Stimulated activated CD4-positive, alpha-beta T cell treated with anti-CD3 and anti-CD28 coated beads, Interleukin-2, amount 100 ng/mL, for 48 hours (primary cell): ENCODE results near the gene TCERG1L.
"Not testable (repeated sequence)": the region's sequence is repeated elsewhere in the genome, so short reads cannot be mapped to it uniquely, and the experiment has no call there.

Experiments
- DNase-seq, 2 donors: peaks; one replicate each; pipeline ENCODE4 v3.0.0-alpha.2; 2020

The TCERG1L gene

GRCh38 chr10:131311661-131312477 lies at the start of gene TCERG1L:
TCERG1L (minus strand) TSS chr10:131311721; CDS start chr10:131311635, 86 bp downstream.
- DNase-seq = no peak

DNA sequence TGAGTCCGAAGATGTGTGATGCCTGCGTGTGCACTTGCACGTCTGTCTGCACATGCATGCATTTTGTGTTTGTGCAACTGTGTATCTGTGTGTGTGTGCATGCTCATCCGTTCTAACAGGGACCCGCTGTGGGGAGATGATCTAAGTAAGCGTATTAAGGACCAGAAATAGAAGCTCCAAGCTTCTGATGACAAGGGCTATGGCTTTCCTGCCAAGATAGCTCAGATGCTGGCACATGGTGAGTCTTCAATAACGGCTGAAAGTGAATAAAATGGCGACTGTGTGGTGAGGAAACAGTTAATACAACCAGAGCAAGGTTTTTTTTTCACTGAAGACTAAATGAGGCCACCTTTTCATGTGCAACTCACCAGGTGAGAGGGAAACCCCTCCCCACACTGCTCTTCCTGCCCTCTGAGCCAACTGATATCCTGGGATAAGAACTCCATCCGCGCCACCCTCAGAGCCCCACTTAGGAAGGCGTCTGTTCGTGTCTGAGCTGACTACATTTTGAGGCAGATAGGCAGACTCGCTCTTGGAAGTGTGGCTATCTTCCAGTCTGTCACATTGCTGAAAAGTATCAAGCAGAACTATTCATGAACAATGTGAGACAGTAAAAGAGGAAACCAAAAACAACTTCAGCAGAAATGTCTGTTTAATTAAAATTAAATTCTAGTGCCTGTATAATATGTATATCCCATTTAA lies 47.4 kb upstream of the TCERG1L start:
- no peak for DNase-seq

DNA sequence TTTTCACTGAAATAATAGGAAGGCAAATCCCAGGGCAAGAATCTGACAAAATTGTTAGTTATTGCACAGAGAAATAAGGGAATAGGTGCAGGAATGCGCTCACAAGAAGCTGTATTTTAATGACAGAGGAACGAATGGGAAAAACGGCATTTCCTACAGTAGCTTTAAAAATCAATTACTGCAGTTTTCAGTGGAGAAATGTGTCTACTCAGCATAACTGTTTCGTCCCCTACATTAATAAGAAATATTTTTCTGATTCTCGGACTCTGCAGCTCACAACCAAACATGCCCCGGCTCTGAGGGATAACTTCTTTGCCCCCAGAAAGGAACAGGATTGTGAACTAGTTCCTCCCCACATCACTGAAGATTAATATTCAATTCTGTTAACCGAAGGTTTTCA lies 44.9 kb upstream of the TCERG1L start:
- no peak for DNase-seq

DNA sequence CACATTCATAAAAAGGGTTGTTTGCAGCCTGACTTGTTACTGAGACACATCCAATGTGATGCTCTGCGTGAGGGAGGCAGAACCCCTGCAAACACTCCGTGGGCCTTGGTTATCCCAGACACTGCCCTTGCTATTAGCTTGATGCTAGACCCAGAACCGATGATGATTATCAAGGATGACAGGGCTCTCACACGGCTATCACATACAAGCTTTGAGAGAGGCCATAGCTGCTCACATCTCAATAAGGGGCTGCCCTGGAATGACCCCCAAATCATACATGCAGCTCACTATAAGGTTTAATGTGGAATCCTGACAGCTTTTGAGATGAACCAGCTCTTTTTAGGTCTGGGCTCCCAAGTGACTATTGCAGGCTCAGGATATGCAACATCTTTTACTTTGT lies 44.4 kb upstream of the TCERG1L start:
- no peak for DNase-seq

- no peak for DNase-seq
Measured at GRCh38 chr10:131355056-131355455, 43.5 kb upstream of the TCERG1L start.

- no peak for DNase-seq
Measured at GRCh38 chr10:131354380-131354779, 42.9 kb upstream of the TCERG1L start.

DNA sequence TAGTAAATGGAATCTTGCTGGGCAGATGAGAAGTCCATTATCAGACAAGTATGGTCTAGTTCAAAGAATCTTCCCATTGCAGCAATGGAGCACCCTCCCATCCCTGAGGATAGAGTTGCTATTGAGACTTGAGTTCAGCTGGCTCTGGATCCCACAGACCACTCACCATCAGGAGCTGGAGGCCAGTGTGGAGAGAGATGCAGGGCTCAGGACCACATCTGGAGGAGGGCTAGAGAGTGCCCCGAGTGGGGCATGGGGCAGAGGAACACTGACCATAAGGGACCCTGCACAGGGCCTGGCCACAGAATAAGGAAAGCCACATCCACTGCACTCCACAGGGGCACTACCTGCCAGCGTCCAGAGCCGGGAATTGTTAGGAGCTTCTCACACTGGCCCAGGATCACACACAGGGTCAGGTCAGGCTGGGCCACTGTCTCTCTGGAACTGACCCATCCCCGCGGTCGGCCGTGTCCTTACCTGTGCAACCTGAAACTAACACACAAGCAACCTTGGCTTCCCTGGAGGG lies 41.3 kb upstream of the TCERG1L start:
- DNase-seq = no peak

- DNase-seq = no peak
Measured at GRCh38 chr10:131350660-131351059, 39.1 kb upstream of the TCERG1L start.

GRCh38 chr10:131350245-131350644 lies 38.7 kb upstream of the TCERG1L start:
- DNase-seq = no peak

DNA sequence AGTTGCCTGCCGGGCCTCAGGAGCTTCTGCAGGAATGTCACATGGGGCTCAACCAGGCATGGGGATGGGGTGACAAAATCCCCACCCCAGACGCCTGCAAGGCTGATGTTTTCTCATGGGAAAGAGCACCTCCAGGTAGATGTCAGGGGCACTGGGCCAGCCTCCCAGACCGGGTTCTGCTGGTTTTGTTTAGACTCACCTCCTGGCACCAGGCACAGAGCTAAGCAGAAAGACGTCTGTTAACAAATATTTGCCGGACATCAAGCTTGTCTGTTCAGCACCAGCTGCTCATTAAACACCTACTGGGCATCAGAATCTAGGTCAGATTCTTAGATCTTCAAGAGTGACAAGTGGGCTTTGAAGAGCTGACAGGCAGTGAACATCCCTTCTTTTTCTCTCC lies 34.9 kb upstream of the TCERG1L start:
- no peak for DNase-seq

DNA sequence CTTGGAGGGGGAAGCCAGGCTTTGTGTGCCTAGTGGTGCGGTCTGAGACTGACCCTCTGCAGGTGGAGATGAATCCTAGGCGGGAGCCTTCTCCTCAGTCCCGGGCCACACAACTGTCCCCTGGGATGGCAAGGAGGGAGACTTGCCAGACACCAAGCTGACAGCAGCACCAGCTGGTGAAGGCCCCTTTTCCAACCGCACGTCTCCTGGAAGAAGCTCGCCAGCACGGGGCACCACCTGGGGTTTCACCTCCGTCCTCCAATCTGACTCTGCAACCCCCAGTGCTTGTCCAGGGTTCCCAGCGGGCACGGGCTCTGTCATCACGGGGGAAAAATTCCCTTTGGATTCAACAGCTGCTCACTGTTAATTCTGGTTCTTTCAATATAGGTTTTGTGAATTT lies 34.2 kb upstream of the TCERG1L start:
- no peak for DNase-seq

DNA sequence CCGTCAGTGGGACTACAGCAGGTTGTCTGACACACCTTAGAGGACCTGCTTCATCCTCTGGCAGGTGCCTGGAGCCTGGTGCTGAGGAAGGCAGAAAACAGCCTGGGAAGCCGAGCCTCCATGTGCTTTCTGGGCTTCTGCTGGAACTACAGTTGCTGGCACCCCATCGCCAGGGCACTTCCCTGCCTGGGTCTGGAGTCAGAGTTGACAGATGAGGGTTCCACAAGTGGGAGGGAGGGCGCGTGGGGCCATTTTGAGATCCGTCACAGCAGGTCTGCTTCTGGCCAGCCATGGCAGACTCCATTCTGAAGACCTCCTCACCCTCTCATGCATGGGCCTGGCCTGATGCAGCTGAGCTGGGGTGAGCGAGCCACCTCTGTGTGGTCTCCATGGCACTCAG lies 33.2 kb upstream of the TCERG1L start:
- DNase-seq = no peak

DNA sequence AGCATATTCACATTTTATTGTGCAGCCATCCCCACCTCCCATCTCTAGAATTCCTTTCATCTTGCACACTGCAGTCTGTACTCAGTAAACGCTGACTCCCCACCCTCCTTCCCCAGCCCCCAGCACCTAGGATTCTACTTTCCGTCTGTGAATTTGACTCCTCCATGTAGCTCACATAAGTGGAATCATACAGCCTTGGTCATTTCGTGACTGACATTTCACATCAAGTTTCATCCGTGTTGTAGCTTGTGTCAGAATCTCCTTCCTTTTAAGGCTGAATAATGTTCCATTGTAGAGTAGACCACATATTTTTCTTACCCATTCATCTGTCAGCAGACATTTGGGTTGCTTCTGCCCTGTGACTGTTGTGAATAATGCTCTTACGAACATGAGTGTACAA lies 26.2 kb upstream of the TCERG1L start:
- no peak for DNase-seq

DNA sequence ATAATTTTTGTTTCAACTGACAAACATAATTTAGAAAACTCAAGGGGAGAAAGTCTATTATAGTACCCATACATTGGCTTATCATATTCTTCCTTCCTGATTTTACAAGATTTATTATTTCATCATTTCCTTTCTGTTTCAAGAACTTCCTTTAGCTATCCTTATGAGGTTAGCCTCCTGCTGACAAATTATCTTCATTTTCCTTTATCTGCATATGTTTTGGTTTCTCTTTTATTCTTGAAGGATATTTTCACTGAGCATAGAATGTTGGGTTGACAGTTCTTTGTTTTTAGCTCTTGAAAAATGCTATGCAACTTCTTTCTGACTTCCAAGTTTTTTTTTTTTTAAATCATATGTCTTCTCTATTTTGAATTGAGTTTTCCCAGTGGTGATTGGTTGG lies 21.3 kb upstream of the TCERG1L start:
- DNase-seq = no peak

DNA sequence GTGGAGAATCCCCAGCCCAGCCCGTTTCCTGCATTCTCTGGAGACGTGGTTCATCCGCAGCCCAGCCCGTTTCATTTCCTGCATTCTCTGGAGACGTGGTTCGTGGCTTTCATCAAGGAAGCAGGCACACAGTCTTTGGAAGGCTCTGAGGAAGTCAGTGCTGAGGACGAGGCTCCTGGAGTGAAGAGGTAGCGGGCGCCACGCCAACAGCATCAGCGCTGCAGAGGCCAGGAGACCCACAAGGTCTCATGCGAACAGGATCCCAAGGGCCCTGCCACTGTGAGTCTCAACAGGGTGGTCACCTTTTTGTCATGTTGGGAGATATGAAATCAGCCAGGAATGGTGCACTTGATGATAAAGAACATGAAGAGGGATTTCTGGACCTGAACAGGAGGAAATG lies 12.4 kb upstream of the TCERG1L start:
- DNase-seq = no peak

DNA sequence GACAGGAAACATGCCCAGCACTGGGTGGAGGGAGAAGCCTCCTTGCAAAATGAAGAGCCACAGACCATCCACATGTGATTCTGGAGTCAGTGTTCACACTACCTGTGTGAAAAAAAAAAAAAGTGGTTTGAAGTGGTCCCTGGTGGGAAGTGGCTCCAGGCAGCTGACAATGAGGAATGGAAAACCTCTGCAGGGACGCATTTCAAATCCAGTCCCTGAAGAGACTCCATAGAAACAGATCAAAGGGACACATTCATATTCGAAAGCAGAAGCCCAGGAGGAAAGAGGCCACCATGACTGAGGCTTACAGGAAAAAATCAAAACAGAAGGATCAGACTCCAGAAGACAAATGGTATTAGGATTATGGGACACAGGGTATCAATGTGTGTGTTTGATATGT lies 11.5 kb upstream of the TCERG1L start:
- DNase-seq = no peak

DNA sequence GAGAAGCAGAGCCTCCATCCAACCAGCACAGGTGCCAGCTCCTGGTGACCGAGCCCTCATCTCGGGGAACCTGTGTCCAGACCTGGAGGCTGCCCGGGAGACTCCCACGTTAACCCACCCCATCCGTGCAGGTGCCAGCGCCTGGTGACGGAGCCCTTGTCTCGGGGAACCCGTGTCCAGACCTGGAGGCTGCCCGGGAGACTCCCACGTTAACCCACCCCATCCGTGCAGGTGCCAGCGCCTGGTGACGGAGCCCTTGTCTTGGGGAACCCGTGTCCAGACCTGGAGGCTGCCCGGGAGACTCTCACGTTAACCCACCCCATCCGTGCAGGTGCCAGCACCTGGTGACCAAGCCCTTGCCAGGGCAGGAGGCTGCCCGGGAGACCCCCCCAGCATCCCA lies 11.1 kb upstream of the TCERG1L start:
- DNase-seq = not testable (repeated sequence)

DNA sequence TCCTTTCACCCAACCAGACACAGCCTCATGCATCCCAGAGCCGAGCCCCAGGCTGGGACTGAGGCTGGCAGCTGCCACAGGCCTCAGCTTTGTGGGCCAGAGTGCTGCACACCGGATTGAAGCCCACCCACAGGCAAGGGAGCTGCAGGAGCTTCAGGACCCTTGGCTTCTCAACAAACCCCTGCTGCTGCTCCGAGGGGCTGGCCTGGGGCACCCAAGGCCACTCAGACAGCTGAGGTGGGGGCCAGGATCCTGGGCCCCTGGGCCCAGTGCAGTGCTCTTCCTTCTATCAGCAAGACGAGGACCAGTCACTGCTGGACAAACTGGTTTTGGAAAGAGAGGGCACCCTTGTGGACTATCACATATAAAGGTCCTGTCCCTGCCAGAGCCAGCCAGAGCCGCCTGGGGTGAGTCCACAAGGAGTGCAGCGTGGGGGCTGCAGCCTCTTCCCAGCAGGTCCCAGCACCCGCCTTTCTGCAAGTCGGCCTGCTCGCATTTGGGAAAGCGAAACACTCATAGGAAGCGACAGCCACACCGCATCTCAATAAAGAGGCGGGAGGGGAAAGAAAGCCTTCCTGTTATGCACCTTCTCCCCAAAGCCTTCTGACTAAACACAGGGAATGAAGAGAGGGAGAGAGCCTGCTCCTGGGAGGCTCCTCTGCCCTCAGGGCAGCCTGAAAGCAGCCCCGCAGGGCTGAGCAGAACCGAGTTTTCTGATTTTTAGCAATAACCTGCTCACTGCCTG lies 9.5 kb upstream of the TCERG1L start:
- DNase-seq = no peak

GRCh38 chr10:131318814-131319213 lies 7.3 kb upstream of the TCERG1L start:
- DNase-seq = no peak

GRCh38 chr10:131318291-131318690 lies 6.8 kb upstream of the TCERG1L start:
- no peak for DNase-seq

DNA sequence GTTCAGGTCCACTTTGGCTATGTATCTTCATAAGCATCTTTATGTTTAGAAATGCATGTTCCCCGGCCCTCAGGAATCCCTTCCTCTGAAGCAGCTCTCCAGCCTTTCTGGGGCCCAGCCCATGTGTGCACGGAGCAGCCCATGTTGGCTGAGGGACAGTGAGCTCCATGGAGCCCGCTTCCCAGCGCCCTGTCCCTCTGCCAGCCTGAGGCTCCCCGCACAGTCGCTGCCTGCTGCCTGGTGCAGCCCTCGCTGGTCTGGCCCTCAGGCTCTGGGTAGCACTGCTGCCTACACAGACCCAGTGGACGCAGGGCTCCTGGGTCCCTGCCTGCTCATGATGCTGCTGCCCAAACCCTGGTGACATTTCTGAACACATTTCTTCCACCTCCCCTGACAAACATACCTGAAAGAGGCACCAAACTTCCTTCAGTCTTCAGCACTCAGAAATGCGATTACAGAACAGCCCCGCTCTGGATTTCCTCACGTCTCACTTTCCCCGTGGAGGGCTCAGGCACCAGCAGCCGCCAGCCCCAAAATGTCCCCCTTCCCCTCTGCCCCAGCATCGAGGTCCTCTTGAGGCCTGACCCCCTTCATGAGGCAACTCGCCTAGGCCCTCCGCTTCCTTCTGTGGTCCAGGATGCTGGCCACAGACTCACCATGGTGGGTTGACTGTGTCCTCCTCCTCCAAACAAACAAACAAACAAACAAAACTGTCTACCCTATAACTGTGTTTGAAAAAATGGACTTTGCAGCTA lies 5.0 kb upstream of the TCERG1L start:
- DNase-seq = no peak

DNA sequence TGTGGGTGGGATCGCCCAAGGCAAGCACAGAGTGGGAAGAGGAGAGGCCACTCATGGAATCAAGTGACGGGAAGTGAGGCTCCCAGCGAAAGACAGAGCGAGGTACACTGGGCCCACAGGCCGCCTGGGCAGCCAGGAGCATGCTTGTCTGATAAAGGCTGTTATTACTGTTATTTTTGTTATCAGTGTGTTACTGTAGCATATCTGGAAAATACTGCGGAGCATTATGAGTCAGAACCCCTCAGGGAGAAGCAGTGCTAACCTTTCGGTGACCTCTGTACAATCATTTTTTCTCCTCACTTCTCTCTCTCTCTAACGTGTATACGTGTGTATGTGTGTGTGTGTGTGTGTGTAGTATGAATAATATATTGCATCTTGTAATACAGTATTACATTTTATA lies 3.8 kb upstream of the TCERG1L start:
- DNase-seq = no peak

- DNase-seq = no peak
Measured at GRCh38 chr10:131314799-131315198, 3.3 kb upstream of the TCERG1L start.
